SW 1271 (cell line): ENCODE data around the gene CXorf38.
"Not testable (repeated sequence)": the region's sequence is repeated elsewhere in the genome, so short reads cannot be mapped to it uniquely, and the experiment has no call there.

Experiments used
- DNase-seq, 2 experiments: peaks; one replicate each; lab custom pipeline; 2025; lab: John Stamatoyannopoulos, UW

Gene CXorf38

DNA sequence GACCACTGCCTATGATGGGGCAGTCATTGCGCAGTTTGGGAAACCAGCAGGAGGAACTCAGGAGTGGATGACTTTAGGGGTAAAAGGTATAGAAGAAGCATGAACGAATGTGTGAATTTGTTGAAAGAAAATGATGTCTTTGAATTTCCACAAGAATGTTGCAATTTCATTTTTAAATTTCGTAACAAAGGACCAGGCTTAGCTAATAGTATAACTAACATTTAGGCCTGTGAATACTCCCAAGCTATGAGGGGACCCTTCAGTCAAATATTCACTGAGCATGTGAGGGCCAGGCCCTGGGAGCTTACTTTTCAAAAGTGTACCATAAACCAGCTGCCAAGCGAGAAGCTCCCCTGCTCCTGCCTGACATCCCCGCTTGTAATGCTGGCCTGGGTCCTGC lies 18.9 kb downstream of the CXorf38 start:
- no peak for DNase-seq

DNA sequence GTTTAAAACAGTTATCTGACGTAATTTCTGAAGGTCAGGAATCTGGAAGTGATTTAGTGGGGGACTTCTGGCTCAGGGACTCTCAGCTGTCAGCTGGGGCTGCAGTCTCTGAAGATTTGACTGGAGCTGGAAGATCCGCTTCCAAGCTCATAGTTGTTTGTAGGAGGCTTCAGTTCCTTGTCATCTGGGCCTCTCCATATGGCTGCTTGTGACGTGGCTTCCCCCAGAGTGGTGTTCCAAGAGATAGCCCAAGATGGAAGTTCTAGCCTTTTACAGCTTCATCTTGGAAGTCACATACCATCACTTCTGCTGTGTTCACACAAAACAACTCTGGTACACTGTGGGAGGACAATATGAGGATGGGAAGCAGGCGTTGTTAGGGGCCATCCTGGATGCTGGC lies 22.1 kb downstream of the CXorf38 start:
- no peak for DNase-seq

GRCh38 chrX:40623665-40624064 lies 23.7 kb downstream of the CXorf38 start:
- DNase-seq = no peak

DNA sequence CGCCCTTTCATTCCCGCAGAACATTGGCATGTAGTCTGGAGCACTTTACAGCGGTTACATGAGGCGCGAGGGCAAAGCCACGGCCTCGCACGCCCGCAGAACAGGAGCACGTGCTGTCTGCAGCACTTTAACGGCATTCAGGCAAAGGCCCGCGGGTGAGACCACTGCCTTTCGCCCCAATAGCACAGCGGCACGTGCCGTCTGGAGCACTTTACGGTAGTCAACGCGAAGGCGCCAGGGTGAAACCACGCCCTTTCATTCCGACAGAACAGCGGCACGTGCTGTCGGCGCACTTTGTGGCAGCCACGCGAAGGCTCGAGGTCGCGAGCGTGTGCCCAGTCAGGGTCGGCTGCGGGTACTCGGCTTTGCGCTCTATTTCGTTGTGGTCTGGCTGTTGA lies 24.2 kb downstream of the CXorf38 start, which contains the start of gene MPC1L:
MPC1L (plus strand) TSS at position 290 of the 398 bp plus-strand sequence. CDS start 138 bp downstream, outside the sequence.
- no peak for DNase-seq

DNA sequence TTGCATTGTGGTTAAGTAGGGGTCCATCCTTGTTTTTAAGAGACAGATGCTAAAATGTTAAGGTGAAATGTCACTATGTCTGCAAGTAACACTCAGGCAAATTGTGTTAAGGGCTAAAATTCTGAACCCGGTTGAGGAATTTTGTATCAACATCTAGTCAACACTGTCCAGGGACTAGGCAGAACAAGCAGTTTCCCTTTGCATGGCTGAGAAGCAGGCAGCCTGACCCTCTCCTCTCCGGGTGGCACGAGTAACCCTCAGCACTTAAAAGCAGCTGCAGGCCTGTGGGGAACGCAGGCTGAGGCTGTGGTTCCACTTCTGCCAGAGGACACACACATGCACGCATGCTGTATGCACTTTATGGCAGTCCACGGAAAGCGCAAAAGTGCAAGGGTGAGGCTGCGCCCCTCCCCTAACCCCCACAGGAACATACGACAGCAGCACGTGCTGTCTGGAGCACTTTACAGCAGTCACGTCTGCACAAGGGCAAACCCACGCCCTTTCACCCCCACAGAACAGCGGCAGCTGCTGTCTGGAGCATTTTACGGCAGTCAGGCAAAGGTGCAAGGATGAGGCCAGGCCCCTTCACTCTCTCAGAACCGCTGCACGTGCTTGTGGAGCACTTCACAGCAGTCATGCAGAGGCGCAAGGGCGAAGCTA lies 24.8 kb downstream of the CXorf38 start:
- no peak for DNase-seq

DNA sequence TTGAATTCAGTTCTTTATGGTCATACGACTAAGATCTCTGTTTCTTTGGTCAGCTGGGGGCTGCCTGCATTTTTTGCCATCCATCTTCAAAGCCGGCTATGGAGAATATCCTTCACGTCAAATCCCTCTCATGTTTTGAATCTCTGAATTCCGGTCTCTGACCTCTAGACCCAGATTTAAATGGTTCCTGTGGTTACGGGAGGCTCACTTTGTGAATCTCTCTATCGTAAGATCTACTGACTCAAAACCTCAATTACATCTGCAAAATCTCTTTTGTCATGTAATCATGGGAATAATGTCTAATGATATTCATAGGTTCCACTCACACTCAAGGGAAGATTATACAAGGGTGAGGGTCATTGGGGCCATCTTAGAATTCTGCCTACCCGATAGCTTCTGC lies 29.8 kb downstream of the CXorf38 start:
- DNase-seq = no peak

- no peak for DNase-seq
Observed at GRCh38 chrX:40615976-40616375, 31.4 kb downstream of the CXorf38 start.

- no peak for DNase-seq
Observed at GRCh38 chrX:40612511-40612910, 34.9 kb downstream of the CXorf38 start.

DNA sequence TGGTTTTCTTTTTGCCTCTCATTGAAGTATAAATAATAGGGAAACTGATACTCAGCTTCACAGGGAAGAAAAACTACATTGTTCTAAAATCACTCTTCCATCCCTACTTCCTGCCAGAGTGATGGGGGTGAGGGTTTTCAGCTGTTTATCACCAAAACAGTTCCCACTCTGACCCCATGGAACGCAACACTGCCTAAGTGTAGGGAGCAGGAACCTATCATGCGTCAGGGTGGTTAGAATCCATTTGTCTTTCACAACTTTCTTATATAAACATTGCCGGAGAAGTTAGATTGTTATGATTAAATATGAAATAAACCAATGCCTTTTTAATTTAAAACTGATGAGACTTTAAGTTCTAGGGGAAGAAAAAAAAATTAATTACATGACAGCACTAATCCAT lies 40.0 kb downstream of the CXorf38 start:
- DNase-seq = no peak

DNA sequence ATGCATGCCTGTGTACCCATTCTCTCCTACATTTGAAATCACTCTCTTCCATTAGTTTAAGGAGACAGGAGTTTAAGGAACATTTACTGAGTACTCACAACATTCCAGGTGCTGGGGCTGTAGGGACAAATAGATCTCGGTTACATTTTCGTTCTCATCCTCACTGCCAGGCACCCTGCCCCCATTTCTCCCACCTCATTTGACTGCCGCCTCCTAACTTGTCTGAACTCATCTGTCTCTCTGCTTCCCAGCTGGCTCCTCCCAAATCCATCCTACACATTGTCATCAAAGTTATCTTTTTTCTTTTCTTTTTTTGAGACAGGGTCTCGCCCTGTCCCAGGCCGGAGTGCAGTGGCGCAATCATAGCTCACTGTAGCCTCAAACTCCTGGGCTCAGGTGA lies 43.9 kb downstream of the CXorf38 start:
- no peak for DNase-seq

- DNase-seq = not testable (repeated sequence)
Observed at GRCh38 chrX:40589616-40590321, 57.6 kb downstream of the CXorf38 start.

DNA sequence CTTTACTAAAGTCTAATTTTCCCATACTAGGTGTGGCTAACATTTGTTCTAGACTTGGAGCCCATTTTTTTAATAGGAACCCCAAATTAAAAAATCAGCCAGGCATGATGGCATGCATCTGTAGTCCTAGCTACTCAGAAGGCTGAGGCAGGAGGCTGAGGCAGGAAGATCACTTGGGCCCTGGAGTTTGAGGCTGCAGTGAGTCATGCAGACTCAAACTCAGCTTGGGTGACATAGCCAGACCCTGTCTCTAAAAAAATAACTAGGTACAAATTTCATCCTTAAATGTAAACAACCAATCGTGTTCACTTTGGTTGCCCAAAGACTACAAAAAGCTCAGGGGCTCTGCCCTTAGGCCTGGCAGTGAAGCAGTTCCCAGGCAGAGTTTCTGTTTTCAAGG lies 59.7 kb downstream of the CXorf38 start:
- DNase-seq = not testable (repeated sequence)

DNA sequence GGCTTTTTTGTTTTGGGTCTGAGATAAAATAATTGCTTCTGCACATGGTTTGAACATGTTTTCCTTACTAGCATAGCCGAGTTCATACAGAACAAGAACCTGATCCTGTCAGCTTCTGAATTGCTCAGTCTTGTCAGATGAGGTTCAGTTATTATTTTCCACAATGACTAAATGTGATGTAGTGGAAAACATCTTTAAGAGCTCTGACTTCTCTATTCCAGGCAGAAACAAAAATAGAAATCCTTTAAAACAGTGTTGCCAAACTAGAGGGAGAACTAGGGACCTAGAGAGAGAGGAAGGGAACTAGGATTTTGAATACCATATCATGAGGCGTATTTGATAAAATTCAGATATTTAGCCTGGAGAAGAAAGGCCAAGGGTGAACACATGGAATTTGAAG lies 64.5 kb downstream of the CXorf38 start:
- DNase-seq = no peak

- DNase-seq = not testable (repeated sequence)
Observed at GRCh38 chrX:40582178-40582577, 65.2 kb downstream of the CXorf38 start.

- DNase-seq = no peak
Observed at GRCh38 chrX:40581336-40581920, 65.9 kb downstream of the CXorf38 start.

DNA sequence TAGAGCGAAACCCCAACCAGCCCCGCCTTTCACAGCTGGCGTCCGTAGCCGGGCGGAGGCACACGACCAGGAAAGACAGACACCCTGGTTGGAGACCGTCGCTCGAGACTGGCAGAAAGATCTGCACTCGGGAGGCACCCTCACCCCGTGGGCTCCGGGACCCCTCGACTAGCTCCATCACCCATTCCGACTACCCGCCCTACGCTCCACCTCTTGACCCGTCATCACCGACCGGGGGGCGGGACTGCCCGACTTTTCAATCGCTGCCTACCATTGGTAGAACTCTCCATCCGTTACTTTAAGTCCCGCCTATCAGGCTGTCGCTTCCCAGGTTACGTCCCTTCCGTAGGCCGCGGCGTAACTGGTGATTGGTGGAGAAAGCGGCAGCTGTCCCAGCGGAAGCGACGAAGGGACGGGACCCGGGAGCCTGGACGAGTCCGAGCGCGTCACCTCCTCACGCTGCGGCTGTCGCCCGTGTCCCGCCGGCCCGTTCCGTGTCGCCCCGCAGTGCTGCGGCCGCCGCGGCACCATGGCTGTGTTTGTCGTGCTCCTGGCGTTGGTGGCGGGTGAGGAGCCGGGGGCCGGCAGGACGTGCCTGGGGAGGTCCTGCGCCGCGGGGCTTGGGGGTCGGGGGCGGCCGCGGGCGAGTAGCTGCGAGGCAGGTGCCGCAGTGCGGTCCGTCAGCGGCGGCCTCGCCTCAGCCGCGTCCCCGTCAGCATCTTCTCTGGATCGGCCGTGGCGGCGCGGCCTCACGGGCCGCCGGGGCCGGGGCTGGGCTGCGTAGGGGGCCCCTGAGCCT lies 66.6 kb downstream of the CXorf38 start, which contains the start of gene ATP6AP2:
ATP6AP2 (plus strand) TSS at position 434 of the 799 bp plus-strand sequence; CDS start at position 530, 96 bp downstream.
- DNase-seq = peak; percentile 47 to 79

GRCh38 chrX:40579900-40580536 lies 67.3 kb downstream of the CXorf38 start:
- no peak for DNase-seq

GRCh38 chrX:40579141-40579540 lies 68.2 kb downstream of the CXorf38 start:
- no peak for DNase-seq

DNA sequence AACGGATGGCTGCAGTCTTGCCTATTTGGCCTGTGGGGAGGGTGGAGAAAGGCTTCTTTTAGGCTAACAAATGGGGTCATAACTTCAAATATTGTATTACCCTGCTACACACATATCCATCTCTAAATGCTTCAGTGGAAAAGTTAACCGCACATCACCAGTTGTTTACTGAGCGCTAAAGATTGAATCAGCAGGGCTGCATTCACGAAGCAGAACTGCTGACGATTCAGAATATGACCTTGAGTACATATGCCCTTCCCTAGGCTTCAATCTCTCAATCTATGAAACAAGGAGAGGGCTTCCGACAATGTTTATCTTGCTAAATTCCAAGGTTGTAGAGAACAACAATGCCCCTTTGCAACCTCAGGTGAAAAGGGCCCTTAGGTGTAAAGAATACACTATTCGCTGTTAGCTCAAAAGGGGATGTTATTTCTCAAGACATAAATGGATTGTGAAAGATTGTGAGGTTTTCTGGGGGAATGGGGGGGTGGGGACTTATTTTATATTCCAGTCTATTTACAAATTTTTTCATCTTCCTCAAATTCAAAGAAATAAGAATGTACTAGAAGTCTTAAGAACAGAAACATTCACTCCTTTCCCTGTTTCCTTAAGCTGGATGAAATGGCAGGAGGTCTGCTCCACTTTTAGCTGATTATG lies 69.2 kb downstream of the CXorf38 start:
- DNase-seq = no peak
